ENCODE measurements around the gene ATF1. TPM values are rescaled to one million over a fixed set of nuclear protein-coding genes. Genes with fewer than 3 reads are reported as not detected.

The ATF1 gene
- total RNA-seq, 1 donor, result 31.0 TPM

- no peak for TF ChIP-seq CTCF (IDR thresholded peaks at IDR 0.05; ENCODE audit: insufficient read depth, low read length)
- DNase-seq (ENCODE audit: low read depth), result no peak
Measured at GRCh38 chr12:50747817-50748216, 16.1 kb upstream of the ATF1 start.

GRCh38 chr12:50749459-50749882 lies 14.4 kb upstream of the ATF1 start:
- TF ChIP-seq CTCF (IDR thresholded peaks at IDR 0.05; ENCODE audit: insufficient read depth, low read length), result no peak
- no peak overlapping the region for H3K4me3 ChIP-seq (ENCODE audit: low read depth, low read length)
- peak; percentile 9 for DNase-seq (ENCODE audit: low read depth)

More at GRCh38 chr12:50747817-50748216, 16.1 kb upstream of the ATF1 start:
- no peak overlapping the region for H3K4me3 ChIP-seq (ENCODE audit: low read depth, low read length)

GRCh38 chr12:50750366-50750765 lies 13.5 kb upstream of the ATF1 start:
- H3K4me3 ChIP-seq (ENCODE audit: low read depth, low read length), result no peak overlapping the region
- no peak for TF ChIP-seq CTCF (IDR thresholded peaks at IDR 0.05; ENCODE audit: insufficient read depth, low read length)
- no peak for DNase-seq (ENCODE audit: low read depth)

GRCh38 chr12:50751948-50752721 lies 11.8 kb upstream of the ATF1 start:
- no peak for TF ChIP-seq CTCF (IDR thresholded peaks at IDR 0.05; ENCODE audit: insufficient read depth, low read length)
- H3K4me3 ChIP-seq (ENCODE audit: low read depth, low read length), result no peak overlapping the region
- no peak for DNase-seq (ENCODE audit: low read depth)

GRCh38 chr12:50753232-50753769 lies 10.6 kb upstream of the ATF1 start:
- no peak for DNase-seq (ENCODE audit: low read depth)
- no peak for TF ChIP-seq CTCF (IDR thresholded peaks at IDR 0.05; ENCODE audit: insufficient read depth, low read length)
- H3K4me3 ChIP-seq (ENCODE audit: low read depth, low read length), result no peak overlapping the region

- H3K4me3 ChIP-seq (ENCODE audit: low read depth, low read length), result peak overlapping the region; percentile 91
- peak; percentile 53 for DNase-seq (ENCODE audit: low read depth)
- no peak for TF ChIP-seq CTCF (IDR thresholded peaks at IDR 0.05; ENCODE audit: insufficient read depth, low read length)
Measured at GRCh38 chr12:50764286-50765094, 589 bp downstream of the ATF1 start.
